Left lung (tissue), 10 donors: ENCODE data around the gene AJM1. TPM values are rescaled to one million over a fixed set of nuclear protein-coding genes. Genes with fewer than 3 reads are reported as not detected.
A peak's percentile ranks its signal among the peaks of the same experiment; 100 is the strongest.
"Not testable (repeated sequence)": the region's sequence is repeated elsewhere in the genome, so short reads cannot be mapped to it uniquely, and the experiment has no call there.

Experiments
- ATAC-seq: fragments of 200-7000 bp; cut with Tn5 transposase; one replicate; pipeline ENCODE4 v1.9.1; 2020; ENCODE audit warnings: moderate library complexity
- DNase-seq, 4 donors: peaks; one replicate each; pipeline ENCODE4 v3.0.0-alpha.2; 2013 to 2020
- H3K27ac ChIP-seq, 2 donors: fragments of 200-600 bp; sonication (generic) in 1 of 2; one replicate each; pipeline versions ENCODE4 v1.5.0 to v1.8.0; 2020 to 2021
- H3K27me3 ChIP-seq, 2 donors: fragments of 200-600 bp; sonication (generic) in 1 of 2; one replicate each; pipeline versions ENCODE4 v1.5.0 to v1.8.0; 2020 to 2021
- H3K36me3 ChIP-seq, 2 donors: fragments of 200-600 bp; sonication (generic) in 1 of 2; one replicate each; pipeline versions ENCODE4 v1.5.0 to v1.8.0; 2020 to 2021
- H3K4me1 ChIP-seq, 2 donors: fragments of 200-600 bp; one replicate each; pipeline ENCODE4 v1.8.0; 2021
- H3K4me3 ChIP-seq, 2 donors: fragments of 200-600 bp; sonication (generic) in 1 of 2; one replicate each; pipeline versions ENCODE4 v1.5.0 to v1.8.0; 2020 to 2021; ENCODE audit warnings: mild to moderate bottlenecking in 1 of 2
- H3K9me3 ChIP-seq, 2 donors: fragments of 200-600 bp; sonication (generic) in 1 of 2; one replicate each; pipeline versions ENCODE4 v1.5.0 to v1.8.0; 2020 to 2021
- intact Hi-C, 2 donors: fragments of 100-400 bp; cut with DNase I; formaldehyde crosslinking; loops; one replicate each; pipeline versions ENCODE4 v1.11.2 to v1.14.2; 2022
- polyA plus RNA-seq, 6 donors: library from polyadenylated mRNA; unstranded; fragments of 120-200 nt; gene quantifications; one replicate each; pipeline ENCODE4 v1.2.1, GENCODE V29; 2013; ENCODE audit not compliant: insufficient read length in 6 of 6
- total RNA-seq, 2 donors: library from RNA; stranded (reverse); fragmentation: NEBNext Ultra II Directional; extraction: Animal tissue kit (Norgen Biotek cat#: 25700); gene quantifications; one replicate each; pipeline ENCODE4 v1.2.1, GENCODE V29; 2021
- TF ChIP-seq, protein P1 (sequence below), 2 donors: fragments of 200-600 bp; sonication (generic) in 1 of 2; IDR thresholded peaks; one replicate each; pipeline versions ENCODE4 v1.5.0 to v1.8.0; 2021; ENCODE audit warnings: antibody characterized with exemption in 2 of 2
- donor health status: DM: no; HTN: yes; CAD: no.
- donor health status: DM: no; HTN: no; CAD: no.

Gene AJM1
- total and polyA plus RNA-seq, 8 donors = 0.59 to 2.6 (median 1.2) TPM

DNA sequence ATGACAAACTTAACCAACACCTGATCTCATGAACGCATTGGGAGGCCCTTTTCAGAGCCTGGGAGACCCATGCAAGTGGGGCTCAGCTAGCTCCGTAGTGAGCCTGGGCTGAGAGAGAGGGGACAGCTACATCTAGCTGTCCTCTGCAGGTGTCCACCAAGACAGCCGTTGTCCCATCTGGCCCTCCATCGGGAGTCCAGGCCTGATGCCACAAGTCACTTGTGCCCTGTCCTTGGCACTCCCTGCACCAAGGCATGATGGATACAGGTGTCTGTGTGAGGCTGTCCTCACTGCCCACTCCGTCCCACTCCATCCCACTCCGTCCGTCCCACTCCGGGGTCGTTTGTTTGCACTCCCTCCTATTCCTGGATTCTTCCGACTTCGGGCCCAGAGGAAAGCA, 26.4 kb downstream of the AJM1 start:
- DNase-seq = peak in 2 of 4 donors; percentile 17 to 43
- intact Hi-C loops = no loop called here
- TF ChIP-seq, protein P1, sequence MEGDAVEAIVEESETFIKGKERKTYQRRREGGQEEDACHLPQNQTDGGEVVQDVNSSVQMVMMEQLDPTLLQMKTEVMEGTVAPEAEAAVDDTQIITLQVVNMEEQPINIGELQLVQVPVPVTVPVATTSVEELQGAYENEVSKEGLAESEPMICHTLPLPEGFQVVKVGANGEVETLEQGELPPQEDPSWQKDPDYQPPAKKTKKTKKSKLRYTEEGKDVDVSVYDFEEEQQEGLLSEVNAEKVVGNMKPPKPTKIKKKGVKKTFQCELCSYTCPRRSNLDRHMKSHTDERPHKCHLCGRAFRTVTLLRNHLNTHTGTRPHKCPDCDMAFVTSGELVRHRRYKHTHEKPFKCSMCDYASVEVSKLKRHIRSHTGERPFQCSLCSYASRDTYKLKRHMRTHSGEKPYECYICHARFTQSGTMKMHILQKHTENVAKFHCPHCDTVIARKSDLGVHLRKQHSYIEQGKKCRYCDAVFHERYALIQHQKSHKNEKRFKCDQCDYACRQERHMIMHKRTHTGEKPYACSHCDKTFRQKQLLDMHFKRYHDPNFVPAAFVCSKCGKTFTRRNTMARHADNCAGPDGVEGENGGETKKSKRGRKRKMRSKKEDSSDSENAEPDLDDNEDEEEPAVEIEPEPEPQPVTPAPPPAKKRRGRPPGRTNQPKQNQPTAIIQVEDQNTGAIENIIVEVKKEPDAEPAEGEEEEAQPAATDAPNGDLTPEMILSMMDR (IDR thresholded peaks at IDR 0.05) = no peak
- Histone ChIP-seq H3K27ac (no peak overlapping the region), H3K36me3 (peaks cover 0 to 2% of the 10 kb centered on the region in 2 donors), H3K9me3 (peaks cover 0 to 16% of the 10 kb centered on the region in 2 donors), H3K4me1 (peaks cover 9 to 22% of the 10 kb centered on the region in 2 donors), H3K4me3 (no peak overlapping the region), H3K27me3 (no peaks in the 10 kb centered on the region)
- no peak for ATAC-seq

DNA sequence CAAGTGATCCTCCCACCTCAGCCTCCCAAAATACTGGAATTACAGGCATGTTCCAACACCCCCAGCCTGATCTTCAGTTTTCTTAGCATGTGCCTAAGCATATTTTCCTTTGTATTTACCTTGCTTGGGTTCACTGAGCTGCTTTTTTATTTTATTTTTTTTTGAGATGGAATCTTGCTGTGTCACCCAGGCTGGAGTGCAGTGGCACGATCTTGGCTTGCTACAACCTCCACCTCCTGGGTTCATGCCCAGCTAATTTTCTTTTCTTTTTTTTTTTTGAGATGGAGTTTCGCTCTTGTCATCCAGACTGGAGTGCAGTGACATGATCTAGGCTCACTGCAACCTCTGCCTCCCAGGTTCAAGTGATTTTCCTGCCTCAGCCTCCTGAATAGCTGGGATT, 27.3 kb downstream of the AJM1 start:
- H3K4me3 ChIP-seq, H3K36me3 ChIP-seq, intact Hi-C loops, ATAC-seq, H3K27me3 ChIP-seq, DNase-seq, H3K27ac ChIP-seq: not testable (repeated sequence)
- peaks cover 0 to 16% of the 10 kb centered on the region in 2 donors for H3K9me3 ChIP-seq
- H3K4me1 ChIP-seq = peaks cover 5 to 17% of the 10 kb centered on the region in 2 donors

DNA sequence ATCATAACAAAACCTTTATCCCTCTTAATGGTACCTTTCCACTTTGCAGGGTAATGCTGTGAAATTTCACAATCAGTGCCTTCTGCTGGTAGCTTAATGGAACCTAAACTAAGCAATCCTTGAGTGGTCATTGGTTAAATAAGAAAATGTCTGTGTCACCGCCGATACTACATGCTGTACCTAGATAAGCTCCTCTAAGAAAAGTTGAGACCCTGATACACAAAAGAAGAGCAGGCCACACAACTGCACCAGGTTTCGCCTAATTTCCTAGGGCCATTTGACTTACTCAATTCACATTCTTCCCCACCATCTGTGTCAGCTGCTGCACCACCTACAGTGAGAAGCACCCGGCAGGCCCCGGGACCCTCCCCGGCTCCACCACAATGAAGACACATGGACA, 32.9 kb downstream of the AJM1 start:
- Histone ChIP-seq H3K4me3 (no peak overlapping the region), H3K4me1 (no peaks in the 10 kb centered on the region), H3K9me3 (peaks cover 0 to 16% of the 10 kb centered on the region in 2 donors), H3K36me3 (no peaks in the 10 kb centered on the region), H3K27ac (no peak overlapping the region), H3K27me3 (no peaks in the 10 kb centered on the region)
- ATAC-seq (no peak), DNase-seq (no peak)
- TF ChIP-seq, protein P1 (IDR thresholded peaks at IDR 0.05) = no peak
- intact Hi-C loops = no loop called here

DNA sequence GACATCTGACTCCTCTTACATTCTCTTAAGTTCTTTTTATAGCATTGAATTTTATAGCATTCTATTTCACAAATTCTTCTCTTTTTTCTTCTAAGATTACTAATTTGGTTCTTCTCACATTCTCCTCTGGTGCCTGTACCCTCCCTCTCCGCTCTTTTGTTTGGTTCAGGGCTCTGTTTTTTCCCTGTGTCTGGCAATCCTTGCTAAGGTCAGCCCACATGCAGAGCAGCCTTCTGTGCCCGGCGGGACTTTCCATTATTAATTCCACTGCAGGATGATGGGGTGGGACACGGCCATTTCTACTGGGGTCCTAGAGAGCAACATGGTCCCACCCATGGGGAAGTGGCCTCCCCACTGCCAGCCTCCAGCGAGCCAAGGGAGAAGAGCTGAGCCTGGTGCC, 34.2 kb downstream of the AJM1 start:
- no peak overlapping the region for H3K27ac ChIP-seq
- peaks cover 0 to 2% of the 10 kb centered on the region in 2 donors for H3K4me1 ChIP-seq
- no peak overlapping the region for H3K4me3 ChIP-seq
- no peaks in the 10 kb centered on the region for H3K36me3 ChIP-seq
- ATAC-seq (no peak), DNase-seq (no peak)
- intact Hi-C loops = no loop called here
- TF ChIP-seq, protein P1 (IDR thresholded peaks at IDR 0.05) = no peak
- H3K9me3 ChIP-seq = peaks cover 0 to 16% of the 10 kb centered on the region in 2 donors
- no peaks in the 10 kb centered on the region for H3K27me3 ChIP-seq

DNA sequence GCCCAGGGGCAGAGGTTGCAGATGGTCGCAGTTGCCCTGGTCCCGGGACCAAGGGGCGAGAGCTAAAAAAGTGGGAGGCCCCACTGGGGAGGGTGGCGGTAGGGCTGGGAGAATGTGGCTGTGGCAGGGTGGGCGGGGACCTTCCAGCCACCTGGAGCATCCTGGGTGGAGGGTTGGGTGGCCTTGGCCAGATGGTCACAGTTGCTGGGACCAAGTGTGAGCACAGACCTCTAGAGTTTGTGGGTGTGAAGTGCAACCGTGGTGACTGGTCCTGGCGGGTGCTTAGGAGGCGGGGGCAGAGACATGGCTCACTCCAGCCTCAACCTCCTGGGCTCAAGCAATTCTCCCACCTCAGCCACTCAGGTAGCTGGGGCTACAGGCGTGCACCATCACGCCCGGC, 38.4 kb downstream of the AJM1 start:
- Histone ChIP-seq H3K36me3 (no peaks in the 10 kb centered on the region), H3K9me3 (no peaks in the 10 kb centered on the region), H3K27me3 (no peaks in the 10 kb centered on the region), H3K4me3 (no peak overlapping the region), H3K4me1 (peaks cover 6 to 28% of the 10 kb centered on the region in 2 donors), H3K27ac (no peak overlapping the region)
- ATAC-seq = no peak
- intact Hi-C loops = no loop called here
- TF ChIP-seq, protein P1 (IDR thresholded peaks at IDR 0.05) = no peak
- DNase-seq = no peak

DNA sequence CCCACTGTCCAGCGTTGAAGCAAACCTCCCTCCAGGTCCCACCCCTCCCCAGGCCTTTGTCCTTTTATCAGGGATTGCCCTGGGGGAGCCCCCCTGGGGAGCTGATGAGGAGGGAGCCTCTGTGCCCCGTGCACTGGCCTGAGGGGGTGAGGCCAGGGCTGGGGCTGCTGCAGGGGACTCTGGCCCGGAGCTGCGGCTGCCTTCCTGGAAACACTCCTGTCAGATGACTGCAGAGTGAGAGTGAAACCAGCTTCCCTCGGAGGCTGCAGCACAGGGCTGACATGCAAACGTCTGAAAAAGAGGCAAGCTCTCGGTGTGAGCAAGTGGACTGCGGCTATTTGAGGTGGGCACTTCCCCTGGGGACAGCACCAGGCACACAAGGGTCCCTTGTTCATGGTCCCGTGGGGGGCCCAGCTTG, 39.4 kb downstream of the AJM1 start:
- no peaks in the 10 kb centered on the region for H3K36me3 ChIP-seq
- no peaks in the 10 kb centered on the region for H3K9me3 ChIP-seq
- DNase-seq = no peak
- H3K27me3 ChIP-seq = no peaks in the 10 kb centered on the region
- peak overlapping the region in 1 of 2 donors; percentile 76 for H3K27ac ChIP-seq
- H3K4me1 ChIP-seq = peaks cover 6 to 31% of the 10 kb centered on the region in 2 donors
- H3K4me3 ChIP-seq = peak overlapping the region in 1 of 2 donors; percentile 30
- ATAC-seq = peak; percentile 14
- intact Hi-C loops = no loop called here
- TF ChIP-seq, protein P1 (IDR thresholded peaks at IDR 0.05) = no peak
